Natural killer cell (primary cell): Measurements from ENCODE around the gene NRARP. TPM values are rescaled to one million over a fixed set of nuclear protein-coding genes. Genes with fewer than 3 reads are reported as not detected.

Source experiments
- ATAC-seq, 3 donors: fragments of 150-1000 bp in 2 of 3; fragments of 200-7000 bp in 1 of 3; cut with Tn5 transposase; 1 replicate in 1 of 3; 2 replicates in 2 of 3; pipeline ENCODE4 v1.10.0; 2021; ENCODE audit warnings: mild to moderate bottlenecking in 2 of 3, moderate library complexity in 2 of 3
- DNase-seq, 2 donors: peaks; one replicate each; pipeline versions ENCODE4 v3.0.0 to v3.0.0-alpha.2; 2013 to 2021; ENCODE audit warnings: mixed read lengths in 1 of 2
- H3K27ac ChIP-seq: one replicate; pipeline ENCODE4 v1.5.1; 2013; ENCODE audit warnings: mild to moderate bottlenecking, low read length
- H3K27me3 ChIP-seq: one replicate; pipeline ENCODE4 v1.6.1; 2013; ENCODE audit warnings: low read length; ENCODE audit not compliant: control insufficient read depth, insufficient read depth
- H3K36me3 ChIP-seq: one replicate; pipeline ENCODE4 v1.6.1; 2013; ENCODE audit warnings: low read length; ENCODE audit not compliant: control insufficient read depth, insufficient read depth
- H3K4me1 ChIP-seq: one replicate; pipeline ENCODE4 v1.6.1; 2013; ENCODE audit warnings: low read length; ENCODE audit not compliant: control insufficient read depth, insufficient read depth
- H3K4me3 ChIP-seq: one replicate; pipeline ENCODE4 v1.5.1; 2013; ENCODE audit warnings: low read length
- H3K9me3 ChIP-seq: one replicate; pipeline ENCODE4 v1.6.1; 2013; ENCODE audit warnings: low read length; ENCODE audit not compliant: control insufficient read depth, insufficient read depth
- H3K27ac Mint-ChIP-seq, 2 donors: one replicate each; pipeline ENCODE4 v1.8.0; 2022; ENCODE audit warnings: mild to moderate bottlenecking in 2 of 2, mixed read lengths in 2 of 2, moderate library complexity in 1 of 2
- H3K27me3 Mint-ChIP-seq, 2 donors: one replicate each; pipeline ENCODE4 v1.8.0; 2022; ENCODE audit warnings: low read depth in 2 of 2, mixed read lengths in 2 of 2
- H3K36me3 Mint-ChIP-seq: one replicate; pipeline ENCODE4 v1.8.0; 2022; ENCODE audit warnings: mixed read lengths
- H3K4me1 Mint-ChIP-seq, 2 donors: one replicate each; pipeline ENCODE4 v1.8.0; 2022; ENCODE audit warnings: mixed read lengths in 2 of 2
- H3K4me3 Mint-ChIP-seq: one replicate; pipeline ENCODE4 v1.8.0; 2022; ENCODE audit warnings: mild to moderate bottlenecking, moderate library complexity, mixed read lengths
- H3K9me3 Mint-ChIP-seq, 2 donors: one replicate each; pipeline ENCODE4 v1.8.0; 2022; ENCODE audit warnings: mixed read lengths in 2 of 2
- WGBS: methylation state at CpG from one replicate; pipeline ENCODE4 v1.1.7; 2013; ENCODE audit warnings: missing lambda C conversion rate; ENCODE audit not compliant: insufficient coverage; 5-methylcytosine and 5-hydroxymethylcytosine counted together
- intact Hi-C: fragments of 100-400 bp; cut with micrococcal nuclease; formaldehyde crosslinking; loops from one replicate; pipeline ENCODE4 v1.14.2; 2022
- total RNA-seq, 4 donors: library from RNA; stranded (reverse); fragments of 120-200 nt in 1 of 4; gene quantifications; one replicate each; pipeline versions ENCODE4 v1.2.3 to v1.2.4, GENCODE V29; 2013 to 2022
- TF ChIP-seq, protein P1 (sequence below): fragments of 200-600 bp; IDR thresholded peaks from one replicate; pipeline ENCODE4 v1.8.0; 2022; ENCODE audit warnings: antibody characterized with exemption

Gene NRARP
- total RNA-seq, 3 donors from 2014 or later (not counting 1 experiment from before 2014, with no cell fraction given), result 0.88 to 2.3 (median 1.2) TPM

DNA sequence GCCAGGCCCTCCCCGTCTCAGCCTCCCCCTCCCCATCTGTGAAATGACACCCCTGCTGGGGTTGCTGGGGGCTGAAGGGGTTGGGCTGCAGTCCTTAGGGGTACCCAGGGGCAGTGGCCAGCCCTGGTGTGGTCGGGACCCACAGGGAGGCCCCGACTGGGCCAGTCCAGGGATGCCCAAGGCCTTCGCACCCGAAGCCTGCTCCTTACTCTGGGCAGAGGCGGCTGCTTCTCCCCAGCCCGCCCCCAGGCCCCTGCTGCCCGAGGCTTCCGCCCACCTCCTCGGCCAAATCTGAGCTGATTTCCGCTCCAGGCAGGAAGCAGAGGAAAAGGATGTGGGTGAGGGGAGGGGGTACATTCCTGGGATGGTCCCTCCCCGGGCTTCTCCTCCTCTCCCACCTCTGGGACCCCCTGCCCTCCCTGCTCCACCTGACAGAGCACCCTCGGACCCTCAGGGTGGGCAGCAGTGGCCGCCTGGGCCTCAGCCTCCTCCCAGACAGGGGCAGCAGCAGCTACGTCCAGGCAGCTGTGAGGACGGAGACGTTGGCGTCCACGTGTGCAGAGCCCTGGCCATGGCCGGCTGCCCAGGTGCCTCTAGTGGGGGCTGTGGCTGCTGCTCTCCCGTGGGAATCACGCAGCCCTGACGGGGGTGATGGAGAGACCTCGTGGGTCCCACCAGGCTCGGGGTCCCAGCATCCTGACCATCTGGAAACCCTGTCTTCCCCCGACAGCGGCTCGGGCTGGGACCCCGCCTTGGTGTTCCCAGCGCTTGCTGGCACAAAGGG, 4.2 kb upstream of the NRARP start:
- H3K9me3 ChIP-seq, result no peaks in the 10 kb centered on the region
- ATAC-seq, result no peak
- Mint-ChIP-seq H3K9me3 (no peaks in the 10 kb centered on the region), H3K4me3 (no peak overlapping the region), H3K36me3 (no peaks in the 10 kb centered on the region), H3K4me1 (peaks cover 0 to 22% of the 10 kb centered on the region in 2 donors), H3K27me3 (no peaks in the 10 kb centered on the region), H3K27ac (no peak overlapping the region)
- TF ChIP-seq, protein P1, sequence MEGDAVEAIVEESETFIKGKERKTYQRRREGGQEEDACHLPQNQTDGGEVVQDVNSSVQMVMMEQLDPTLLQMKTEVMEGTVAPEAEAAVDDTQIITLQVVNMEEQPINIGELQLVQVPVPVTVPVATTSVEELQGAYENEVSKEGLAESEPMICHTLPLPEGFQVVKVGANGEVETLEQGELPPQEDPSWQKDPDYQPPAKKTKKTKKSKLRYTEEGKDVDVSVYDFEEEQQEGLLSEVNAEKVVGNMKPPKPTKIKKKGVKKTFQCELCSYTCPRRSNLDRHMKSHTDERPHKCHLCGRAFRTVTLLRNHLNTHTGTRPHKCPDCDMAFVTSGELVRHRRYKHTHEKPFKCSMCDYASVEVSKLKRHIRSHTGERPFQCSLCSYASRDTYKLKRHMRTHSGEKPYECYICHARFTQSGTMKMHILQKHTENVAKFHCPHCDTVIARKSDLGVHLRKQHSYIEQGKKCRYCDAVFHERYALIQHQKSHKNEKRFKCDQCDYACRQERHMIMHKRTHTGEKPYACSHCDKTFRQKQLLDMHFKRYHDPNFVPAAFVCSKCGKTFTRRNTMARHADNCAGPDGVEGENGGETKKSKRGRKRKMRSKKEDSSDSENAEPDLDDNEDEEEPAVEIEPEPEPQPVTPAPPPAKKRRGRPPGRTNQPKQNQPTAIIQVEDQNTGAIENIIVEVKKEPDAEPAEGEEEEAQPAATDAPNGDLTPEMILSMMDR, result no peak
- no peak overlapping the region for H3K4me3 ChIP-seq
- intact Hi-C loops, result no loop called here
- H3K36me3 ChIP-seq, result no peaks in the 10 kb centered on the region
- DNase-seq, result no peak
- no peak overlapping the region for H3K27ac ChIP-seq
- WGBS, result 28% methylated on average over 30 of the region's 30 CpGs
- H3K4me1 ChIP-seq, result peaks cover 43% of the 10 kb centered on the region
- H3K27me3 ChIP-seq, result no peaks in the 10 kb centered on the region

DNA sequence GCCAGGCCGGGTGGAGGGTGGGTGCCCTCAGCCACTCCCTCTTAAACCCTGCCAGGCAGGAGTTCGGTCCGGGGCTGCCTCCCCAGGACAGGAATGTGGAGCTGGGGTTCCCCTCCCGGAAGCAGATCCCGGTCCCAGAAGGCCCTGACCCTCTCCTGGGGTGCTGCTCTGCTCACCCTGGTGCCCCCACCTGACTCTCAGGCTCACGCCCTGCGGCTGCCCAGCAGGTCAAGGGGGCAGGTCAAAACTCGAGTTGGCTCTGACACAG, 3.7 kb upstream of the NRARP start:
- DNase-seq (no peak), ATAC-seq (no peak)
- H3K36me3 ChIP-seq, result no peaks in the 10 kb centered on the region
- intact Hi-C loops, result no loop called here
- H3K27me3 Mint-ChIP-seq, result no peaks in the 10 kb centered on the region
- no peaks in the 10 kb centered on the region for H3K27me3 ChIP-seq
- no peak overlapping the region for H3K4me3 ChIP-seq
- no peaks in the 10 kb centered on the region for H3K36me3 Mint-ChIP-seq
- 38% methylated on average over 8 of the region's 8 CpGs for whole genome bisulfite sequencing
- TF ChIP-seq, protein P1, result no peak
- H3K4me1 ChIP-seq, result peaks cover 47% of the 10 kb centered on the region
- H3K9me3 Mint-ChIP-seq, result no peaks in the 10 kb centered on the region
- peak overlapping the region in 1 of 2 donors; percentile 22 for H3K27ac Mint-ChIP-seq
- H3K9me3 ChIP-seq, result no peaks in the 10 kb centered on the region
- H3K4me3 Mint-ChIP-seq, result no peak overlapping the region
- H3K4me1 Mint-ChIP-seq, result peaks cover 0 to 24% of the 10 kb centered on the region in 2 donors
- no peak overlapping the region for H3K27ac ChIP-seq

DNA sequence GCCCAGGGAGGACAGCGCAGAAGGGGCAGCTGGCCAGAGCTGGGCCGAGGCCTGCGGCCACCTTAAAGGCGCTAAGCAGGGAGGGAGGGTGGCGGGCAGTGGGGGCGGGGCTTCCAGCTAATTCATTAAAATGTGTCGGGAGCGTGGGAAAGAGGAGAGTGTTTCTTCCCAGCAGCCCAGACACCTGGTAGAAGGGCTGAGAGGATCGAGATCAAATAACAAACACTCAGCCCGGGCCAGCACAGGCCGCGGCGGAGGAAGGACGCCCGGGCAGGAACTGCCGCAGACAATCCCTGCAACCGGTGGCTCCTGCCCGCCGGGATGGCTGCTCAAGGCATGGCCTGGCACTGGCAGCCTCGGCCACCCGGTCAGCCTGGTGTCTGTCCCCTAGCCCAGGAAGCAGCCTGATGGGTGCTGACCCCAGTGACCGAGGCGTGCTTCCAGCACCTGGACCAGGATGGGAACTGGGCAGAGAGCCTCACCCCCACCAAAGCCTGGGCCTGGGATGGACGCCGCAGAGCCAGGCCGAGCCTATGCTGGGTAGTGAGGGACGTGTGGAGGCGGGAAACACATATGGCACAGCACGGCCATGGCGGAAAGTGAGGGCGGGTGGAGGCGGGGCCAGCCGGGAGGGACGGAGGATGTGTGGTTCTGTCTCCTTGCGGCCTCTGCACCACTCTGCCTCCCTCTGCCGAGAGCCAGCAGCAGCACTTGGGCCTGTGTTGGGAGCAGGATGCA, 3.2 kb upstream of the NRARP start:
- H3K27ac Mint-ChIP-seq, result peak overlapping the region in 1 of 2 donors; percentile 22
- peaks cover 0 to 26% of the 10 kb centered on the region in 2 donors for H3K4me1 Mint-ChIP-seq
- Histone ChIP-seq H3K27ac (no peak overlapping the region), H3K36me3 (no peaks in the 10 kb centered on the region), H3K4me1 (peaks cover 51% of the 10 kb centered on the region), H3K4me3 (no peak overlapping the region), H3K27me3 (peaks cover 2% of the 10 kb centered on the region), H3K9me3 (no peaks in the 10 kb centered on the region)
- H3K9me3 Mint-ChIP-seq, result no peaks in the 10 kb centered on the region
- H3K36me3 Mint-ChIP-seq, result no peaks in the 10 kb centered on the region
- TF ChIP-seq, protein P1, result no peak
- intact Hi-C loops, result no loop called here
- peak overlapping the region; percentile 37 for H3K4me3 Mint-ChIP-seq
- DNase-seq (peak; percentile 58 to 73), ATAC-seq (peak; percentile 42 to 51 (median 49))
- no peaks in the 10 kb centered on the region for H3K27me3 Mint-ChIP-seq
- WGBS, result 46% methylated on average over 36 of the region's 36 CpGs
